ENCODE data around the gene SSBP3. TPM values are rescaled to one million over a fixed set of nuclear protein-coding genes. Genes with fewer than 3 reads are reported as not detected.

SSBP3 gene
- total and polyA plus RNA-seq, 9 of the 15 experiments (the other 6 are each of a cell fraction or from before 2014, with no cell fraction given), result 8.7 to 108 (median 33.8) TPM

GRCh38 chr1:54406339-54407153 is at the start of gene SSBP3 (continued):
- TF ChIP-seq REST (IDR thresholded peaks at IDR 0.05; ENCODE audit: borderline replicate concordance) (0 out of 2 replicates have a peak, but pooled peaks have one; percentile 23), REST (CRISPR knock-in tag; IDR thresholded peaks at IDR 0.05; ENCODE audit: low read depth) (0 out of 2 replicates have a peak, but pooled peaks have one; percentile 70), HNRNPL (IDR thresholded peaks at IDR 0.05; ENCODE audit: low read depth, low read length) (0 out of 2 replicates have a peak, but pooled peaks have one; percentile 18), PML (IDR thresholded peaks at IDR 0.05; ENCODE audit: low read length) (peak; percentile 33; the same call in 1 of the 2 replicates), KLF13 (tag; IDR thresholded peaks at IDR 0.05; ENCODE audit: borderline replicate concordance, low read depth) (peak; percentile 51; the same call in 1 of the 2 replicates), BRD9 (IDR thresholded peaks at IDR 0.05; ENCODE audit: low read depth, partially characterized antibody) (no peak), ATF7 (IDR thresholded peaks at IDR 0.05) (peak; percentile 70), ARID4B (CRISPR knock-in tag; IDR thresholded peaks at IDR 0.05) (peak; percentile 33; the same call in 1 of the 2 replicates), ERF (CRISPR knock-in tag; IDR thresholded peaks at IDR 0.05) (0 out of 2 replicates have a peak, but pooled peaks have one; percentile 46), ARNT (IDR thresholded peaks at IDR 0.05) (no peak), YY1 (IDR thresholded peaks at IDR 0.05; ENCODE audit: borderline replicate concordance in 1 of 3, control insufficient read depth in 1 of 3, extremely low read depth in 1 of 3, insufficient read depth in 3 of 3, insufficient read length in 1 of 3, insufficient replicate concordance in 2 of 3, low read depth in 1 of 3, low read length in 2 of 3) (peak in 1 of 3 experiments; percentile 48), ZNF699 (CRISPR knock-in tag; IDR thresholded peaks at IDR 0.05; ENCODE audit: insufficient replicate concordance) (no peak)
